HG03025 (cell line): ENCODE measurements around the gene KMO.

Source experiments
- ATAC-seq: cut with Tn5 transposase; IDR thresholded peaks from one replicate; pipeline ENCODE4 v1.9.1; 2021; ENCODE audit warnings: mild to moderate bottlenecking, moderate library complexity; ENCODE audit not compliant: unreplicated experiment, low FRiP score

KMO gene

DNA sequence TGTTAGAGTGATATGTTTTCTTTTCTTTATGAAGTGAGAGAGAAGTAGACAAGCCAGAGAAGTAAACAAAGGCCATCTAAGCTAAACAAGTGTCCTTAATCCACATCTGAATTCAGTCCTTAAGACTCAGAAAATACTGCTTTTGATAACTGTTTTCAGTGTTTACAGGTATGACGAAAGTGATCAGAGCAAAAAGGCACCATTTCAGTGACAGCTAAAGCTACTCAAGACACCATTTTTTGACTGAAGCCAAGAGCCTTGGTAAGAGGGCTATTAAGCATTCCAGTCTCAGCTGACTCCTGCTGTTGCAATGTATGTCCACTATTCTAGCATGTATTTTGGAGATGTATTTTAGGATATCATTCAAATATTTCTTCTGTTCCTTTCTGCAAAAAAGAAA, 4.1 kb downstream of the KMO start:
- ATAC-seq: no peak

DNA sequence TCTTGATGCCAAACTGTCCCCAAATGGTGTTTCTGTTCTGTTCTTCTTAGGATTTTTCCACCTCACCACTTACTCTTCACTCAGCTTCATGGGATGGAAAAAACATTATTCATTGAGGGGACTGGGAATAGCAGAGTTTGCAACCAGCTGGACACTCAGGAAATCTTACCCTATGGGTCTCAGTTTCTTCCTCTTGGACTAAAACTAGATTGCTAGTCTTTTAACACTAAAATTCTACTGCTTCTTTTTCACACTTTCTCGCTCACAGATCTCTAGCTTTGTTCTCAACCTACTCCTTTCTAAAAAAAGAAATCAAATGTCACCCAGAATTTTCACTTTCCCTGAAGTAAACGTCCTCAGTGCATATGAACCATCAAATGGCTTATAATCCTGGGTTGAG, 4.8 kb downstream of the KMO start:
- ATAC-seq: no peak

DNA sequence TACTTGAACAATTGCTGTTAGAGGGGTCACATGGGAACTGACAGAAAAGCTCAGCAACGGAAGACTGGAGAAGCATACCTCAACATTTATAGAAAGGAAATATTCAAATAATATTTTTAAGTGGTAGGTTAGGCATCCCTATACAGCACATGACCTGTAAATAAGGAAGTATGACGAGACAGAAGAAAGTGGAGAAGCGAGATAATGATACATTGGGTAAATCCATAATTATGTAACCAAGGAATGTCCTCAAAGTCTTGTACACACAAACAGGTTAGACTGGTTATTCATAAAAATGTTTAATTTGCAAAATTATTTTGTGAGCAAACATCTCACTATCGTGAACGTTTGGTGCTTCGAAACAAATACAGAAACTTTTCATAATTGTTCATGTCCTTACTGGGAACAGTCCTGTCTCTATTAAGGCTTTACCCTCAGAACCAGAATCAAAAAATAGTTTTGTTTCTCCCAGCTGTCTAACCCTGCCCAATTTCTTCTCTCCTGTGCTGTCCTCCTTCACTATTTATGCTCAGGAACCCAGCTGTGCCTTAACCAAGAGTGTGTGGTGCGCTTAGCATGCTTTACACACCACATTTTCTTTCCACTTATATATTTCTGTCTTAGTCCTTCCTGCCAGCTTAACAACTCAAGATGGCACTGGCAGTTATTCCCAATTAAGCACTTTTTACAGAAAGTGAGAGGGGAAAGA, 10.2 kb downstream of the KMO start:
- ATAC-seq: no peak

DNA sequence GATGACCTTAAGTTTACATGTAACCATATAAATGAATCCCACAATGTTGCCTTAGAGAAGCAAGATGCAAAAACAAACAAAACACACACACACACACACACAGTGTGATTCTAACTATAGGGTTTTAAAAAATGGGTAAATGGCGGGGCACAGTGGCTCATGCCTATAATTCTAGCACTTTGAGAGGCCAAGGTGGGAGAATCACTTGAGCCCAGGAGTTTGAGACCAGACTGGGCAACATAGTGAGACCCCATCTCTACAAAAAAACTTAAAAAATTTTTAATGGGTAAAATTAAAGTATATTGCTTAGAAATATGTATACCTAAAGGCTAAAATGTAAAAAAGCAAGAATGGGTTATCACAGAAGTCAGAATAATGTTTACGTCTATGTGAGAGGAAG, 15.8 kb downstream of the KMO start:
- no peak for ATAC-seq

DNA sequence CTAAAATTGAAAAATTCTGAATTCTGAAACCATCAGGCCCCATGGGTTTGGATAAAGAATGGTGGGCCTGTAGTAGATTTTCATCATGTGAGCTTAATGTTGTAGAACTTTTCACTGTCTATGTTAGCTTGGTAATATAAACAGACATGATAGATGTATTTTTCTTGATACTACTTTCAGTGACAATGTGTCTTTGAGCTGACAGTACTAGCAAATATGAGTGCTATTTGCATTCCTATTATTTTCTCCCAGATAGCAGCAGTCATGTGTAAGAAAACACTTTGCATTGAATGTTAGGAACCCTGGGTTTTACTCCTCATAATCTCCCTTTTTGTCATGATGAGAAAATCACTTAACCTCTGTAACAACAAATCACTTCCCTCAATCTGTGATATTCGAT, 18.1 kb downstream of the KMO start:
- ATAC-seq: no peak

DNA sequence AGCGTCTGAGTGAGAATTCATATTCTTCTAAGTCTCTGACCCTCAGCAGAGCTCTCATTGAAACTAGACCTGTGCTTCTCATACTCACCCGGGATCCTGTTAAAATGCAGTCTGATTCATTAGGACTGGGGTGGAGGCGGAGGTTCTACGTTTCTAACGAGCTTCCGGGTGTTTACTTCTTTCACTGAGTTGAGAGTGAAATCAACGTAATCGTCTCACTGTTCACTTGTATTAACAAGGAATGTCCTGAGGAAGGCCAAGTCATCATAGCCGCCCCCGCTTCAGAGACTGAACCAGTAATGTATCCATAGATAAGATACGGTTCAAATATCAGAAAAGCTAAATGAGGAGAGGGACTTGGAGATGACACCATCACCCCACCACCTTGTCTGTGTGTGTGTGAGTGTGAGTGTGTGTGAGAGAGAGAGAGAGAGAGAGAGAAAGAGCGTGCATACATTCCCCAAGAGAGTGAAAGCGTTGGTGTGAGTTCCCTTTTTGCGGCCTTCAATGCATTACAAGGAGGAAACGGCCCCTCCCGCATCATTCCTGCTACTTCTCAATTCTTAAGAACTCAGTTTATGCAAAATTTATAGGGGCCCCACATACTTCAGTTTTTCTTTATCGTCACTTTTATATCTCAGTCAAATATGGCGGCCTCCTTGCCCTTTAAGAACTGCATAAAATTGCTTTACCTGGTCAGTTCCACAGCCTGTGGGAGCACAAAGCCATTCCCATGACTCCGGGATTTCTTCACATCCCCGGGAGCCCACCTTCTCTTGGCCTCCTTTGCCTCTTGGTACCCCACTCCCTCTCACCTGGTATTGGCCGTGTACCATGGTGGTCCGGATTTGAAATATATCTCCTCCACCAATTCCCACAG, 19.8 kb downstream of the KMO start:
- peak; percentile 88 for ATAC-seq

DNA sequence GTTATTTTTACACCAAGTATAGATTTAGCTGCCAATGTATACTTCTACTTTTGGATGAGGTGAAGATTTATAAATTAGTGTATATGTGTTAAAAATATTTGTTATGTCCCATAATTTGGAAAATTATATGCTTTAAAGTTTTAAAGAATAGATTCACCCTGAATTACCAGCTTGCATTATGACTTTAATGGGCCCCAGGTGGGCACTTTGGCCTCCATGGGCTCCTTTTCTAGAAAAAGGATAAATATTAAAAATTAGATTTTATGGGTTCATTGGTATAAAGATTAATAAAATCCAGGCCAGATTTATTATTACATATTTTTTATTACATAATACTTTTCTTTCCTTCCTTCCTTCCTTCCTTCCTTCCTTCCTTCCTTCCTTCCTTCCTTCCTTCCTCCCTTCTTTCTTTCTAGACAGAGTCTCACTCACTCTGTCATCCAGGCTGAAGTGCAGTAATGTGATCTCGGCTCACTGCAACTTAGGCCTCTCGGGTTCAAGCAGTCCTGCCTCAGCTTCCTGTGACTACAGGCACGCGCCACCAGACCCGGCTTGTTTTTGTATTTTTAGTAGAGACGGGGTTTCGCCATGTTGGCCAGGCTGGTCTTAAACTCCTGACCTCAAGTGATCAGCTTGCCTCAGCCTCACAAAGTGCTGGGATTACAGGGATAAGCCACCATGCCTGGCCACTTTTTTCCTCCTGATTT, 21.9 kb downstream of the KMO start:
- no peak for ATAC-seq

GRCh38 chr1:241555526-241555925, 23.3 kb downstream of the KMO start:
- ATAC-seq: no peak

- no peak for ATAC-seq
Measured at GRCh38 chr1:241557031-241557430, 24.9 kb downstream of the KMO start.

DNA sequence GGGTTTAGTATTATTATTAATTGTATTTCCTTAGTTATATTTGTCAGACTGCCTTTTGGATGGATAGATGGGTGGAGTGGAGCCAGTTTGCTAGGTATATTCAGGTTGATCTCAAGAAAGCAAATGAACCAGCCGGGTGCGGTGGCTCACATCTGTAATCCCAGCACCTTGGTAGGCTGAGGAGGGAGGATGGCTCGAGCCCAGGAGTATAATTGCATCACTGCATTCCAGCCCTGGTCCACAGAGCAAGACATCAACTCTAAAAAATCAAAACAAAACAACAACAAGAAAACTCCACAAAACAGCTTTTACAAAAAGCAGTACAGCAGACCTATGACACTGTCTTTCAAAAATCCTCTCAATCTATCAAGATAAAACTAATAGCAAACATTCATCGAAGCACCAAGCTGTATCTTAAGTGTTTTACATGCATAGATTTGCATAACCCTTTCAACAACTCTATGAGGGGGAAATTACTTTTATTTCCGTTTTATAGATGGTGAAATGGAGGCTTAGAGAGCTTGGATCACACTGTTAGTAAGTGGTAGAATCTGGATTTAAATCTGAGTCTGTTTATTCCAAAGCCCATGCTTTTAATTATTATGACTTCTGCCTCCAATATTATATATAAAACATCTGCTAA, 25.5 kb downstream of the KMO start:
- no peak for ATAC-seq

DNA sequence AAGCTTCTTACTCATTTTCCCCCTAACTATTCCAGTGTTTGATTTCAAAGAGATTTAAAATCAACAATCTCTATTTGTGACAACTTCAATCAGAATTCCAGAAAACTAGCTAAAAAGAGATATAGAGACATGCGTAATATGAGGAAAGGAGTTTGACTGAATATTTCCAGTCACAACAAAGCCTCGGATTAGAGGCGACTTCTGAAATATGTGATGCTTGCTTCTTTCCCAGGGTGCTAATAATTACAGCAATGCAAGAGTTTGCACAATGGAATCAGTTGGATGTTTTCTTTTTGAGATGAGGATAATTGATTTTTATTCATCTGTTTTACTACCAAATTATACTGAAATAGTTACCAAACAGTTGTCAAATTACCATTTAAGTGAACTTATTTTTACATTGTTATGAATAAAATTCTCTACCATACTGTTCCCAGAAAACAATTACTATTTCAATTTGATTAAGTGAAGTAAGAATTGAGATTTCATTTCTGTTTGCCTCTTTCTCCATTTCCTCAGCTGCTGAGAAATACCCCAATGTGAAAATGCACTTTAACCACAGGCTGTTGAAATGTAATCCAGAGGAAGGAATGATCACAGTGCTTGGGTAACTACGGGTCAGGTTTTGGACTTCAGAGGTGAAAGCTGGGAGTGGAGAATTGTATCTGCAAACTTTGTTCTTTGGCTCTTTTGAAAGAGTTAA, 28.1 kb downstream of the KMO start:
- no peak for ATAC-seq

- no peak for ATAC-seq
Measured at GRCh38 chr1:241560849-241561187, 28.6 kb downstream of the KMO start.

DNA sequence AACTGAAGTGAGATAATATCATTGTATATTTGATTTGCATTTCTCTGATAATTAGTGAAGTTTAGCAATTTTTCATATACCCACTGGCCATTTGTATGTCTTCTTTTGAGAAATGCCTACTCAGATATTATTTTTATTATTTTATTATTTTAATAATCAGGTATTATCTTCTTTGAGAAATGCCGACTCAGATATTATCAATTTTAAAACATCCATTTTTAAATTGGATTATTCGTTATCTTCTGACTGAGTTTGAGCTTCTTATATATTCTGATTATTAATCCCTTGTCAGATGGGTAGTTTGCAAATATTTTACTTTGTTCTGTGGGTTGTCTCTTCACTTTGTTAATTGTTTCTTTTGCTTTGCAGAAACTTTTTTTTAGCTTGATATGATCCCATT, 37.7 kb downstream of the KMO start:
- ATAC-seq: no peak

- ATAC-seq: no peak
Measured at GRCh38 chr1:241574154-241574553, 42.0 kb downstream of the KMO start.

GRCh38 chr1:241579434-241579833, 47.3 kb downstream of the KMO start:
- no peak for ATAC-seq

- ATAC-seq: no peak
Measured at GRCh38 chr1:241582921-241583321, 50.7 kb downstream of the KMO start.

DNA sequence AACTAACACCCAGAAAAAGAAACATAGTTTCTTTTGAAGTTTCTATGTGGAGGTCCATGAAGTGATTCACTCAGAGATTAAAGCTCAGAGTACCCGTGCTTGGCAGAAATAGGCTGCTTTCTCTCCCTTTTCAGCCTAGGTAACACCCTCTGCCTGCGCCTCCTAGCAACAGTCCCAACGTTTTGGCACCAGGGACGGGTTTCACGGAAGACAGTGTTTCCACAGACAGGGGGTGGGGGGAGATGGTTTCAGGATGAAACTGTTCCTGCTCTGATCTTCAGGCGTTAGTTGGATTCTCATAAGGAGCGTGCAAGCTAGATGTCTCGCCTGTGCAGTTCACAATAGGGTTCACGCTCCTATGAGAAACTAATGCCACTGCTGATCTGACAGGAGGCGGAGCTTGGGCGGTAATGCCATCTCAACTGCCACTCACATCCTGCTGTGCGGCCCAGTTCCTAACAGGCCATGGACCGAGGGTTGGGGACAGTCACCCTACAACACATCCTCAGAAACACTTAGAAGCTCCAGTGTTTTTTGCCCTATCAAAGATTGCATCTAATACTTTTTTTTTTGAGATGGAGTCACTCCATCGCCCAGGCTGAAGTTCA, 54.8 kb downstream of the KMO start:
- ATAC-seq: no peak

DNA sequence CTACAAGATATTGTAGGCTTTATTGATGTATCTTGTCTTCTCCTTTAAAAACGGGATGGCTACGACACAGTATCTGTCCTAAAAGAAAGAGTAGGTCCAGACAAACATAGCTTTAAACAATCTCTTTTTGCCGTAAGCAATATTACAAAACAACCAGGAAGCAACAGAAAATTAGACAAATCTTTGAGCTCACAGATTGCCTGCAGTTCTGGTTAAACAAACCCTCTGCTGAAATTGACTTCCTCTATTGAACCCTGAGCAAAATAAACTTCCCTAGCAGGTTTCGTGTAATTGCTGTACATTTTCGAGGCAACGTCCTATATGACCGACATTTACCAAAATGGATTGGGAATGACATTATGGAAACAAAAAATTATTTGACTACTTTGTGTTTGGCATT, 57.3 kb downstream of the KMO start:
- no peak for ATAC-seq

DNA sequence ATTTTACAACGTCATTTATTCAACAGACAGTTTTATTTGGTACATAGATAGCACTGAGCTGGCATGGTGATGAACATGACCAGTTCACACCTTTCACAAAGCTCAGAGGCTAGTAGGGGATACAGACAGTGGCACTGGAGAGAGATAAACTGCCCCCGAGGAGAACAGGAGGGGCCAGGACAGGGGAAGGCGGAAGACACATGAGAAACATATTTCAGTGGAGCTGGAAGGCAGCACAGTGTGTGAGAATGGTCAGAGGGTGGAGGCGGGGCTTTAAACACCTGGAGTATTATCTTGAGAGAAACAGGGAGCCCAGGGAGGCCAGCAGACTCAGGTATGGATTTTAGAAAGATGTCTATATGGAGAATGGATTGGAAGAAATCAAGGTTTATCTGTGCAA, 58.5 kb downstream of the KMO start:
- ATAC-seq: no peak

- no peak for ATAC-seq
Measured at GRCh38 chr1:241591317-241591716, 59.1 kb downstream of the KMO start.
